SK-N-MC (cell line): Measurements from ENCODE around the gene ANKS1A.

Experiments
- DNase-seq: peaks from one replicate; pipeline ENCODE4 v3.0.0-alpha.2; 2011; ENCODE audit warnings: low read depth, low spot score
- H3K27ac ChIP-seq: fragments of 200-600 bp; sonication (generic); 2 replicates; pipeline ENCODE4 v1.5.1; 2016; ENCODE audit warnings: mixed run types
- H3K36me3 ChIP-seq: fragments of 200-600 bp; sonication (generic); 2 replicates; pipeline ENCODE4 v1.6.1; 2017; ENCODE audit warnings: antibody characterized with exemption, low read length, mixed read lengths; ENCODE audit not compliant: insufficient read depth
- H3K4me3 ChIP-seq: fragments of 200-600 bp; sonication (generic); 2 replicates; pipeline ENCODE4 v1.5.1; 2016
- H3K9ac ChIP-seq: fragments of 200-600 bp; sonication (generic); 2 replicates; pipeline ENCODE4 v1.8.0; 2017; ENCODE audit warnings: mixed run types, mixed read lengths; ENCODE audit not compliant: insufficient read length
- H3K9me3 ChIP-seq: fragments of 200-600 bp; sonication (generic); 2 replicates; pipeline ENCODE4 v1.6.1; 2017; ENCODE audit warnings: low read depth, mild to moderate bottlenecking, antibody characterized with exemption, low read length, moderate library complexity, mixed read lengths
- EZH2 ChIP-seq: fragments of 200-600 bp; sonication (generic); IDR thresholded peaks from one replicate; pipeline ENCODE4 v1.6.1; 2017; ENCODE audit warnings: antibody characterized with exemption
- FOXP2 ChIP-seq: optimal IDR thresholded peaks from 2 replicates; pipeline ENCODE3; 2011; ENCODE audit warnings: mild to moderate bottlenecking, moderate library complexity; ENCODE audit not compliant: insufficient read depth; ENCODE audit errors: extremely low read length, control extremely low read depth
- POLR2AphosphoS5 ChIP-seq: IDR thresholded peaks from 2 replicates; pipeline ENCODE4 v1.6.1; 2012; ENCODE audit warnings: mild to moderate bottlenecking, low read depth, low read length, borderline replicate concordance

Gene ANKS1A

DNA sequence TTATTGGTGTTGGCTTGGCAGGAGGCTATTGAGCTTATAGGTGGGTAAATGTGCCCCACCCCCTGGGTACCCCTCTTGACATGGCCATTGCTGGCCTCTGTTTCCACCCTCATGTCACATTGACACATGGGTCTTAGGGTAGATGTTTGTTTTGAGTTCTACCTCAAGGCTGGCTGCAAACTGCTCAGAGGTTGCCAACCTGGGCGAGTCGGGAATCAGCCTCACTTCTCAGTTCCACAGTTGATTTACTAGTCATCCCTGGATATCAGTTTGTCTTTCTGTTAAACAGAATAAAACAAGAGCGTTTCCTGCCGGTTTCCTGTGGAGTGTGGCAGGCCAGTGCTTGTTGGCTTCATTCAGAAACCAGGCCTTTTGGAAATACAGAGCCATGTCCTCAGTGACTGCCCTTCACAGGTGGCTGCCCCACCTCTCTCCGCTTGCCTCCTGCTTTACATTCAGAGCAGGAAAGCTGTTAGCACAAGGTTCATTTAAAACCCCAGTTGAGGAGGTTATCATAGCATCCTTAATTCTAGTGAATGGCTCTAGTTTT is 146.5 kb downstream of the ANKS1A start:
- TF ChIP-seq FOXP2 (no peak), POLR2AphosphoS5 (no peak), EZH2 (no peak)
- no peaks in the 10 kb centered on the region for H3K9me3 ChIP-seq
- no peak overlapping the region for H3K4me3 ChIP-seq
- H3K27ac ChIP-seq = no peak overlapping the region
- no peaks in the 10 kb centered on the region for H3K36me3 ChIP-seq
- DNase-seq = no peak
- no peak overlapping the region for H3K9ac ChIP-seq

DNA sequence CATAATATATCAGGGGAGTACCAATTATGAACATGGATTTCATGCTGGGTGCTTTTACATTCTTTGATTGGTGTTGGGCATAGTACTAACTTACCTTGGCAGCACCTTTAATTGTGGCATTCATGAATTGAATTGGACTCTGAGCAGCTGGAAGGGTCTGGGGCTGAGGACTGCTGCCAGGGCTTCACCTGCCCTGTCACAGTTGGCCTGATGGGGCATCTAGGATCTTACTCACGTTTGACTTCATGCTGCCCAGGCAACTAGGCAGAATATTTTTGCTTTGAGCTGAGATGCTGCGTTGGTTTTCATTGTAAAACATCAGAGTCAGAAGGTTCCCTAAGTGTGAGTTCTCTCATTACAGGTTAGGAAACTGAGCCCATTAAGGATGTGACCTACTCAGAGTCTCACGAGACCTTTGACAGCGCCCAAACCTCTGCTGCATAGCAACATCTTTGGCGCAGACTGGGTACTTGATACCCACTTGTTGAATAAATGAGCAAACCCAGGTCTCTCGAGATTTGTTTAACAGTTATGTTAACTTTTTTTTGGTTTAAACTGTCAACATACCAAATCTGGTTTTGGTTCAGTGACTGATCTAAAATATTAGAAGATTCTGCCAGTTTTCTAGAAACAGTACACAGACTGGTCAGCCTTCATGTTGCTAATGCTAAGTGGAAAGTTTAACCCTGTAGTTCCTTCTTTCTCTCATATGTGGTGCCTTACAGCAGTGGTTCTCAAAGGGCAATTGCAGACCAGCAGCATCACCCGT is 147.2 kb downstream of the ANKS1A start:
- no peaks in the 10 kb centered on the region for H3K36me3 ChIP-seq
- TF ChIP-seq POLR2AphosphoS5 = no peak
- no peak for TF ChIP-seq FOXP2
- TF ChIP-seq EZH2 = no peak
- no peak overlapping the region for H3K27ac ChIP-seq

DNA sequence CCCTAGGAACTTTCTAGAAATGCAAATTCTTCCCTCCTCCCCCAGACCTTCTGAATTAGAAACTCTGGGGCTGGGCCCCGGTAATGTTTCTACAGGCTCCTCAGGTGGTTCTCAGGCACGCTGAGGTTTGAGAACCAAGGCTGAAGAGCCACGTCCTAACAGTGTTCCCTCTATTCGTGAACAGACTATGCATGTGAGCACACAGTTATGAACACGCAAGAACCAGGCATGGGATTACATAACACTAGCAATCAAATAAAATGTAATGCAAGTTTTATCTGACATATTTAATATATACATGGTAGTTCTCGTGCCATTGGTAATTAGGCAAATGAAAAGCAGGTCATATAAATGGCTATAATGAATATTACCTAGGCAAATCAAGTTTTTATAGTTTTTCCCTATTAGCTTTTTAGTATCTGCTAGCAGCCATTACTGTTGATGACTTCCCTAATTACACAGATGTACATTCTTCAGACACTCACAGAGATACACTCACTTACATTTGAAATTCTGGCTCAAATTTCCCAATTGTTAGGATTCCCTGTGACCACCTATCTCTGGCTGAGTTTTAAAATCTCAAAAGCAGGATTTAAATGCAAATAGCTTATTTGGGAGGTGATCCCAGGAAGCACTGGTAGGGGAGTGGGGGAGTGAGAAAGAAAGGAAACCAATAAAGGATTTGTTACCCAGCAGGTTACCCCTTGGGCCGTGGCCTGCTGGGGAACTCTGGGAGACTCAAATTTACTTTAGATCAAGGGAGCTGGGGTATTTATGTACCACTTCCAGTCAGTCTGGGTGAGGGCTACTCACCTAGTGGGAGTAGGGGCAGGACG is 148.0 kb downstream of the ANKS1A start:
- Histone ChIP-seq H3K4me3 (no peak overlapping the region), H3K9ac (no peak overlapping the region), H3K9me3 (no peaks in the 10 kb centered on the region), H3K36me3 (no peaks in the 10 kb centered on the region), H3K27ac (no peak overlapping the region)
- TF ChIP-seq POLR2AphosphoS5 (no peak), FOXP2 (no peak), EZH2 (no peak)
- no peak for DNase-seq

More for the DNA sequence above, 147.2 kb downstream of the ANKS1A start:
- DNase-seq = no peak
- H3K9me3 ChIP-seq = no peaks in the 10 kb centered on the region
- H3K4me3 ChIP-seq = no peak overlapping the region
- H3K9ac ChIP-seq = no peak overlapping the region

DNA sequence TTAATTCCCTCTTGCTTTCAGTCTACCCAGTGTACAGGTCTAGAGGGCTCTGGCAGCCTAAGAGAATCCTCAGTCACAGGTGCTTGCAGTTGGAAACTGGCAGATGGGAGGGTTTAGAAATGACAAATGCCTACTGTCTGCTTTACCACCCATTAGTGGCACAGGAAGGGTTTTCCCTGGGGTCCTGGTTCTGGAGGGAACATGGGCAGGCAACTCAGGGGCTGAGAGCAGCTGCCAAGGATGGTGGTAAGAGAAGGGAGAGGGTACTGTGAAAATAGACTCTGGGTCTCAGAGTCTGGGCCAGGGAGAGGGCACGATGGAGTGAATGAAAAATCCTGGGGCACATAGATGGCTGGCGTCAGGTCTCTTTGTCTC is 148.6 kb downstream of the ANKS1A start:
- H3K4me3 ChIP-seq = no peak overlapping the region
- DNase-seq = no peak
- H3K36me3 ChIP-seq = no peaks in the 10 kb centered on the region
- no peak overlapping the region for H3K27ac ChIP-seq
- H3K9ac ChIP-seq = no peak overlapping the region
- TF ChIP-seq POLR2AphosphoS5 = no peak
- TF ChIP-seq EZH2 = no peak
- no peak for TF ChIP-seq FOXP2
- H3K9me3 ChIP-seq = no peaks in the 10 kb centered on the region

DNA sequence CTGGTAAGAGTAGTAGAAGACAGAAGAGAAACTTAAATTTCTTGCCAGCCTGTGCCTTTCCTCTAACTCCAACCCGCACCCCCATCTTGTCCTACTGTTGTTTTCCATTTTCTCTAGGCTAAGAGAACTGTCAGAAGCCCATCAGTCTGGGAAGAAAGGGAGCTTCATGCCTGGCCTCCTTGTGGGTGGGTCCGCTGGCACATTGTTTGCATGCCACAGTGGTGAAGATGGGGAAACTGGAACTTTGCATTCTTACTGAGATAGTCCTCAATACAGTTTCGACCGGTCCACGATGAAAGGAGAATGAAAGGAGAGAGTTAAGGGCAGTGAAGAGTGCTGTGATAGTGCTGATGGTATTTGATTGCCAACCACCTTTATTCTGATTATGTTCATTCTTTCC is 149.0 kb downstream of the ANKS1A start:
- H3K4me3 ChIP-seq = no peak overlapping the region
- no peak overlapping the region for H3K9ac ChIP-seq
- H3K9me3 ChIP-seq = no peaks in the 10 kb centered on the region
- no peak for TF ChIP-seq FOXP2
- no peak for TF ChIP-seq EZH2
- TF ChIP-seq POLR2AphosphoS5 = no peak
- no peaks in the 10 kb centered on the region for H3K36me3 ChIP-seq
- DNase-seq = no peak
- H3K27ac ChIP-seq = no peak overlapping the region

DNA sequence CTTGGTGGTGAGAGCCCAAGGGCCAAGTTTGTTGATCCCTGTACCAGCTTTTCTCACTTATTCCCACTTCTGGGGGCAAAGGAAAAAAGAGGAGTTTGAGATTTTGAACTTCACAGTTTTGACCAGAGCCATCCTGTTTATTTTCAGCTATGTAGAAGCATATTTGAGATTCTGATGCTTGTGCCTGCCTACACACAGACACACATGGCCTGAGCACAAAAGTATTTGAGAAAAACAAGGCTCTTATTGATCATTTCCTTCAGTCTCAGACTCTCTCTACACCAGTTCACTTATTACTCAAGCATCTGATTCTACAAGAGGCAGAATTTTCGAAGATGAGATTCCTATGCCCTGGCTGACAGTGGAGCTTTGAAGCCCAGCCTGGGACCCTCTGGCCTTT is 151.3 kb downstream of the ANKS1A start:
- TF ChIP-seq FOXP2 (no peak), EZH2 (no peak), POLR2AphosphoS5 (no peak)

DNA sequence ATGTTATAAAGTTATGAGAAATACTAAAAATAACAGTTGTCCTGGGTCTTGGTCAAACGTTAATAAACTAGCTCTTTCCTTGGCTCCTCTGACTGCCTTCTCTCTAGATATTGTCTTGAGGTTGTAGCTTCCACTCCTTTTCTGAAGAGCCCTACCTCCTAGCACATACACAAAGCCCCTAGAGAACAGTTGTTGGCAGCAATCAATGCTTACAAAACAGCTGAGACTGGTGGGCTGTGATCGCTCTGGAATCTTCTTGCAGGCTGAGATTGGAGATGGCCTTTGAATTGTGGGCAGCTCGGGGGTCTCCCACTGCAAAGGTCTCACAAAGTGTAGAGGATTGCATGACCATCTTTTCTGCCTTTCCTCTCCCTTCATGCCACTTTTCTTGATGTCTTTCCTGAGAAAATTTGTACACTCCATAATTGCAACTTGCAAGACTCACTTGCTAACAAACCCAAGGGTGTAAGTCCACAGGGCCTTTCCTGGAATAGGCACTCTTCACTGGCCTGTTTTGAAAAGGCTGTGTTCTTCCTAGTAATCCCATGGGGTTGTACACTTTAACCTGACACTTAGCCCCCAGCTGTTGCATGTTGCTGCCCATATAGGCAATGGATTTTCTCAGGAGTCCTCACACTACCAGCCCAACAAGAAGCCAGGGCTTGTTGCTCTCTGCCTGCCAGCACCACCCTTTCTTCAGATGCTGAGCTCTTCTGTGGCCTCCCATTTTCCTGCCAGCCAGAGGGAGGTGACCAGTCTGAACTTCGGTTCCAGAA is 152.2 kb downstream of the ANKS1A start:
- no peak overlapping the region for H3K4me3 ChIP-seq
- no peaks in the 10 kb centered on the region for H3K36me3 ChIP-seq
- no peak overlapping the region for H3K9ac ChIP-seq
- no peak for DNase-seq
- TF ChIP-seq EZH2 = no peak
- no peaks in the 10 kb centered on the region for H3K9me3 ChIP-seq
- H3K27ac ChIP-seq = no peak overlapping the region

More for the DNA sequence above, 151.3 kb downstream of the ANKS1A start:
- Histone ChIP-seq H3K9me3 (no peaks in the 10 kb centered on the region), H3K36me3 (no peaks in the 10 kb centered on the region), H3K9ac (no peak overlapping the region), H3K27ac (no peak overlapping the region), H3K4me3 (no peak overlapping the region)
- DNase-seq = no peak

DNA sequence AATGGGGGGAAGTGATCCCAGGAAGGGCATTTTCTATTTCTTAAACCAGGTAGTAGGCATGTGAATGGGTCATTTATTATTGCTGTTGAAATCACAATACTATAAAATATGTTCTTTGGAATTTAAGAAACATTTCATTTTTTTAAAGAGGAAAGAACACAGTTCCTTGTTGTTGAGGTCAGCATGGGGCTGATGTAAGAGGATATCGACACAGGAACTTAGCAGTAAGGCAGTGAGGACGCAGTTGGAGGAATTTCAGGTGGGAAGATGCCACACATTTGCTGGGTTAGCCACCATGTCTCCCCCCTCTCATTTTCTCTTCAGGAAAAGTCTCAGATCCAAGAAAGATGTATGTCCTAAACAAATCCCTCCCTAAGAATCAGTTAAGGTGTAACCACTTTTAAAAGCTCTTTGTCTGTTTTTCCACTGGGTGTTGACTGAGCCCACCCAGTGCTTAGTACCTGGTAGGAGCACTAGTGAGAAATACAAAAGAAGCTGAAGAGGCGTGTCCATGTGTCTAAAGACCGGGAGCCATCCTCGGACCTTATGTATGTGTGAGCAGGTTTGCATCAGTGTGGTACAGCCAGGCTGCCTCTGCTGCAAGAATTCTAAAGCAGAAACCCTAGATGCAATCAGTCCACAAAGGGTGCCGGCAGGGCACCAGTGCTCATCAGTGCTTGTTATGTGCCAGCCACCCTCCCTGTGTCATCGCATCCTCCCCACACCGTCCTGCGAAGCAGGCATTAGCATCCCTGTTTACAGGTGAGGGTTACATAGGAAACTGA is 153.2 kb downstream of the ANKS1A start:
- H3K9me3 ChIP-seq = no peaks in the 10 kb centered on the region
- TF ChIP-seq POLR2AphosphoS5 = no peak
- TF ChIP-seq FOXP2 = no peak
- no peak for TF ChIP-seq EZH2
- no peak overlapping the region for H3K27ac ChIP-seq
- no peak for DNase-seq
- no peak overlapping the region for H3K9ac ChIP-seq
- no peak overlapping the region for H3K4me3 ChIP-seq
- no peaks in the 10 kb centered on the region for H3K36me3 ChIP-seq
